H1 (cell line): ENCODE data around the gene PPP1R17. TPM values are rescaled to one million over a fixed set of nuclear protein-coding genes. Genes with fewer than 3 reads are reported as not detected.

Experiments used
- CTCF ChIA-PET: fragments of 300-600 bp; sonication (Branson Sonifier 250); formaldehyde crosslinking; loops from one replicate; lab custom pipeline; 2021; ENCODE audit not compliant: partially characterized antibody; lab: Charles Lee
- POLR2A ChIA-PET: fragments of 300-600 bp; sonication (Branson Sonifier 250); formaldehyde crosslinking; loops from one replicate; lab custom pipeline; 2021; ENCODE audit warnings: inconsistent platforms; ENCODE audit not compliant: partially characterized antibody; lab: Charles Lee
- DNase-seq, 2 experiments: peaks; one replicate each; pipeline versions ENCODE4 v3.0.0 to v3.0.0-alpha.2; 2010 to 2022; ENCODE audit warnings: low spot score in 2 of 2, low read depth in 1 of 2, mixed read lengths in 1 of 2
- FAIRE-seq: peaks from 2 replicates; lab custom pipeline; 2011; peaks lifted over from hg19 to GRCh38; lab: Jason Lieb, UNC
- H2AFZ ChIP-seq: 2 replicates; pipeline ENCODE4 v1.8.1; 2012; ENCODE audit warnings: low read length, inconsistent platforms
- H2AK5ac ChIP-seq: 2 replicates; pipeline ENCODE4 v1.6.1; 2013; ENCODE audit warnings: low read depth, low read length
- H2BK120ac ChIP-seq: replicated peaks from 2 replicates; pipeline ENCODE3; 2013; ENCODE audit warnings: low read depth, low read length, inconsistent platforms
- H2BK12ac ChIP-seq: 2 replicates; pipeline ENCODE4 v1.6.1; 2013; ENCODE audit warnings: low read depth, low read length
- H2BK15ac ChIP-seq: 2 replicates; pipeline ENCODE4 v1.6.1; 2013; ENCODE audit warnings: low read length
- H2BK20ac ChIP-seq: 2 replicates; pipeline ENCODE4 v1.6.1; 2013; ENCODE audit warnings: low read length
- H2BK5ac ChIP-seq: 2 replicates; pipeline ENCODE4 v1.6.1; 2013; ENCODE audit warnings: low read depth, low read length
- H3K14ac ChIP-seq: 2 replicates; pipeline ENCODE4 v1.6.1; 2013; ENCODE audit warnings: inconsistent platforms; ENCODE audit not compliant: insufficient read length
- H3K18ac ChIP-seq: 2 replicates; pipeline ENCODE4 v1.6.1; 2013; ENCODE audit warnings: low read length; ENCODE audit errors: extremely low read depth
- H3K23ac ChIP-seq: 2 replicates; pipeline ENCODE4 v1.6.1; 2013; ENCODE audit warnings: inconsistent platforms; ENCODE audit not compliant: insufficient read length
- H3K23me2 ChIP-seq: 2 replicates; pipeline ENCODE4 v1.6.1; 2013; ENCODE audit warnings: low read depth, low read length
- H3K27ac ChIP-seq: 2 replicates; pipeline ENCODE4 v1.6.1; 2011; ENCODE audit warnings: low read depth, low read length, inconsistent platforms
- H3K27me3 ChIP-seq, 4 experiments: replicated peaks in 1 of 4; 1 replicate in 1 of 4; 2 replicates in 3 of 4; pipeline versions ENCODE4 v1.6.1 to v1.8.1; 2011 to 2013; ENCODE audit warnings: low read length in 3 of 4, mild to moderate bottlenecking in 3 of 4, inconsistent platforms in 2 of 4, mixed read lengths in 2 of 4, moderate library complexity in 1 of 4; ENCODE audit not compliant: control insufficient read depth in 3 of 4, insufficient read depth in 3 of 4; ENCODE audit errors: extremely low read depth in 1 of 4
- H3K36me3 ChIP-seq, 4 experiments: 2 replicates each; pipeline versions ENCODE4 v1.6.1 to v1.8.1; 2011 to 2013; ENCODE audit warnings: mild to moderate bottlenecking in 4 of 4, low read length in 3 of 4, moderate library complexity in 2 of 4, control low read depth in 1 of 4, inconsistent platforms in 1 of 4; ENCODE audit not compliant: insufficient read depth in 4 of 4, control insufficient read depth in 2 of 4
- H3K4ac ChIP-seq: replicated peaks from 2 replicates; pipeline ENCODE3; 2013; ENCODE audit warnings: low read length, low read depth, mixed read lengths, inconsistent platforms; ENCODE audit not compliant: insufficient read length
- H3K4me1 ChIP-seq, 4 experiments: replicated peaks in 1 of 4; 1 replicate in 1 of 4; 2 replicates in 3 of 4; pipeline versions ENCODE4 v1.6.1 to v1.8.1; 2011 to 2013; ENCODE audit warnings: low read length in 3 of 4, inconsistent platforms in 2 of 4, mixed read lengths in 1 of 4; ENCODE audit not compliant: insufficient read depth in 4 of 4, control insufficient read depth in 3 of 4
- H3K4me2 ChIP-seq, 2 experiments: 2 replicates each; pipeline versions ENCODE4 v1.6.1 to v1.8.1; 2011 to 2013; ENCODE audit warnings: low read depth in 2 of 2, low read length in 2 of 2, control low read depth in 1 of 2, inconsistent platforms in 1 of 2, mild to moderate bottlenecking in 1 of 2; ENCODE audit not compliant: insufficient read depth in 1 of 2
- H3K4me3 ChIP-seq, 4 experiments: fragments of 200-600, 300-600 bp in 1 of 4; sonication (generic), shearing (Covaris generic), sonication (Bioruptor Twin) in 1 of 4; 2 replicates each; pipeline versions ENCODE4 v1.5.1 to v1.8.1; 2011 to 2016; ENCODE audit warnings: low read length in 4 of 4, low read depth in 3 of 4, control low read depth in 2 of 4, inconsistent platforms in 2 of 4, mild to moderate bottlenecking in 2 of 4, mixed read lengths in 1 of 4, moderate library complexity in 1 of 4; ENCODE audit not compliant: insufficient read depth in 2 of 4; ENCODE audit errors: extremely low read depth in 1 of 4
- H3K56ac ChIP-seq: replicated peaks from 2 replicates; pipeline ENCODE3; 2013; ENCODE audit warnings: low read depth, mild to moderate bottlenecking, mixed read lengths, low read length, inconsistent platforms; ENCODE audit not compliant: insufficient read length
- H3K79me1 ChIP-seq: 2 replicates; pipeline ENCODE4 v1.6.1; 2013; ENCODE audit warnings: low read depth, low read length, control low read depth
- H3K79me2 ChIP-seq, 2 experiments: 2 replicates each; pipeline versions ENCODE4 v1.6.1 to v1.8.1; 2012 to 2013; ENCODE audit warnings: low read length in 2 of 2, mild to moderate bottlenecking in 2 of 2, inconsistent platforms in 1 of 2; ENCODE audit not compliant: insufficient read depth in 2 of 2, control insufficient read depth in 1 of 2
- H3K9ac ChIP-seq, 4 experiments: replicated peaks in 1 of 4; 1 replicate in 1 of 4; 2 replicates in 3 of 4; pipeline versions ENCODE4 v1.6.1 to v1.8.1; 2011 to 2013; ENCODE audit warnings: low read depth in 3 of 4, low read length in 3 of 4, control low read depth in 2 of 4, mild to moderate bottlenecking in 2 of 4, moderate library complexity in 2 of 4, inconsistent platforms in 1 of 4; ENCODE audit errors: extremely low read depth in 1 of 4
- H3K9me3 ChIP-seq, 2 experiments: 2 replicates each; pipeline versions ENCODE4 v1.6.1 to v1.8.1; 2012 to 2013; ENCODE audit warnings: mild to moderate bottlenecking in 2 of 2, moderate library complexity in 2 of 2, control low read depth in 1 of 2, inconsistent platforms in 1 of 2, low read depth in 1 of 2, low read length in 1 of 2, mixed read lengths in 1 of 2; ENCODE audit not compliant: insufficient read depth in 2 of 2
- H4K20me1 ChIP-seq, 2 experiments: replicated peaks in 1 of 2; 2 replicates each; pipeline versions ENCODE3 to v1.8.1; 2011 to 2013; ENCODE audit warnings: inconsistent platforms in 2 of 2, low read length in 2 of 2, mild to moderate bottlenecking in 1 of 2; ENCODE audit not compliant: insufficient read depth in 2 of 2, control insufficient read depth in 1 of 2
- H4K5ac ChIP-seq: 2 replicates; pipeline ENCODE4 v1.6.1; 2013; ENCODE audit warnings: low read length, low read depth, mixed read lengths, inconsistent platforms; ENCODE audit not compliant: insufficient read length
- H4K8ac ChIP-seq: 2 replicates; pipeline ENCODE4 v1.8.0; 2013; ENCODE audit warnings: mild to moderate bottlenecking, moderate library complexity, low read length, inconsistent platforms; ENCODE audit not compliant: insufficient read depth; ENCODE audit errors: extremely low read depth
- H4K91ac ChIP-seq: replicated peaks from 2 replicates; pipeline ENCODE3; 2013; ENCODE audit warnings: low read length, mixed read lengths, inconsistent platforms; ENCODE audit not compliant: insufficient read length
- BRCA1 ChIP-seq: IDR thresholded peaks from 2 replicates; pipeline ENCODE4 v1.6.1; 2012; ENCODE audit warnings: low read depth, low read length, improper control_type of control experiment
- NANOG ChIP-seq: IDR thresholded peaks from 2 replicates; pipeline ENCODE4 v1.6.1; 2011; ENCODE audit warnings: low read length, low read depth, mild to moderate bottlenecking, inconsistent platforms; ENCODE audit not compliant: insufficient read depth, poor library complexity, severe bottlenecking
- POU5F1 ChIP-seq: IDR thresholded peaks from 2 replicates; pipeline ENCODE4 v1.6.1; 2011; ENCODE audit warnings: low read depth, mild to moderate bottlenecking, low read length, moderate library complexity
- SP2 ChIP-seq: IDR thresholded peaks from 2 replicates; pipeline ENCODE4 v1.6.1; 2012; ENCODE audit warnings: mild to moderate bottlenecking, low read length, inconsistent platforms
- WGBS, 2 experiments: shearing (Covaris generic) in 1 of 2; methylation state at CpG; one replicate each; pipeline versions ENCODE4 v1.1.6 to v1.1.7; 2013 to 2015; ENCODE audit warnings: low lambda C conversion rate in 2 of 2, mixed read lengths in 2 of 2, inconsistent platforms in 1 of 2, low coverage in 1 of 2, missing lambda C conversion rate in 1 of 2; ENCODE audit not compliant: insufficient replicate concordance in 2 of 2, insufficient coverage in 1 of 2, insufficient read length in 1 of 2; ENCODE audit errors: extremely low coverage in 1 of 2, missing lambda C conversion rate in 1 of 2; 5-methylcytosine and 5-hydroxymethylcytosine counted together
- polyA plus RNA-seq, 7 experiments: library from polyadenylated mRNA; depleted of rRNA in 3 of 7; stranded (reverse) in 5 of 7; unstranded in 2 of 7; fragments of >200 nt in 5 of 7; fragments of 200-250 nt in 2 of 7; gene quantifications; 1 replicate in 5 of 7; 2 replicates in 1 of 7; 4 replicates in 1 of 7; pipeline versions ENCODE4 v1.2.1 to v1.2.3, GENCODE V29; 2011 to 2013; ENCODE audit warnings: missing spikeins in 2 of 7, mixed read lengths in 2 of 7
- total RNA-seq: library from RNA; stranded (reverse); fragmentation: NEBNext Ultra II Directional; extraction: Animal tissue kit (Norgen Biotek cat#: 25700); gene quantifications from 2 replicates; pipeline ENCODE4 v1.2.1, GENCODE V29; 2021

Gene PPP1R17
- total and polyA plus RNA-seq, 2 of the 8 experiments (the other 6 are each of a cell fraction or from before 2014, with no cell fraction given), result 1.5 to 2.5 TPM

DNA sequence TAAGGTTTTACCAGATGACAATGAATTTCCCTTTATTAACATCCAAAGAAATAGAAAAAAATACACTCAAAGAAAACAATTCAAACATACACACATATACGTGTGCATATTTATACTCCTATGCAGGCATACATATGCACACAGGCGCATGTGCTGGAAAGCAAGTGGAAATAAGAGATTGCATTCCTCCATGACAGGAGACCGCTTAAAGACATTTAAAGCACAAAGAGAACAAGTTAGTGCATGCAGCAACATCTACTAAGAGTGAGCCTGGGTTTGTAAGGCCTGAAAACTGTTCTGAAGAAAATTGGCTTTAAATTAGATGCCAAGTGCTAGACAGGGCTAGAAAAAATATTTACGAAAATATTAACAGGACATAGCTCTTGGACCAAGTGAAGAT lies 40.1 kb upstream of the PPP1R17 start:
- 0 out of 2 replicates have a peak overlapping the region, but pooled peaks have one; percentile 19 for H2BK5ac ChIP-seq
- no peaks in the 10 kb centered on the region for H3K27me3 ChIP-seq
- DNase-seq, result peak in 1 of 2 experiments; percentile 13
- POLR2A ChIA-PET, result no interaction called here
- H3K79me1 ChIP-seq, result no peaks in the 10 kb centered on the region
- no peak overlapping the region for H3K27ac ChIP-seq
- H2BK20ac ChIP-seq, result no peak overlapping the region
- no peak overlapping the region for H3K9ac ChIP-seq
- no peak overlapping the region for H4K91ac ChIP-seq
- H2AK5ac ChIP-seq, result no peak overlapping the region
- H3K79me2 ChIP-seq, result no peaks in the 10 kb centered on the region
- no peaks in the 10 kb centered on the region for H3K36me3 ChIP-seq
- no peak overlapping the region for H3K14ac ChIP-seq
- no peak overlapping the region; a peak in 1 of 4 replicates for H3K4me2 ChIP-seq
- H3K23me2 ChIP-seq, result no peaks in the 10 kb centered on the region; the same call in 1 of the 2 replicates
- H2AFZ ChIP-seq, result no peak overlapping the region
- no peak overlapping the region for H2BK120ac ChIP-seq
- no peak overlapping the region for H2BK12ac ChIP-seq
- FAIRE-seq, result peak; percentile 19
- no peak overlapping the region for H3K4ac ChIP-seq
- no peaks in the 10 kb centered on the region for H4K20me1 ChIP-seq
- 67% methylated on average over 4 of the region's 4 CpGs; no CpG with 5 or more reads in 1 of the 2 experiments for WGBS, 2 experiments
- no peak overlapping the region for H3K23ac ChIP-seq
- no peak overlapping the region for H4K8ac ChIP-seq
- CTCF ChIA-PET, result interaction anchor here (0.7 to 2.4 kb wide), 8 partner anchors 12 to 275 kb away, joined by 3 to 7 read pairs (median 3); no protein-coding TSS in a partner anchor
- H2BK15ac ChIP-seq, result no peak overlapping the region
- H3K9me3 ChIP-seq, result no peaks in the 10 kb centered on the region; a peak in 1 of 4 replicates
- H4K5ac ChIP-seq, result no peak overlapping the region
- H3K4me1 ChIP-seq, result peaks cover 3 to 26% (median 12%) of the 10 kb centered on the region in 4 experiments; a peak in 5 of 7 replicates
- peak overlapping the region; percentile 57; the same call in 1 of the 2 replicates for H3K18ac ChIP-seq
- no peak overlapping the region for H3K4me3 ChIP-seq
- no peak overlapping the region for H3K56ac ChIP-seq
- TF ChIP-seq SP2, result no peak
- TF ChIP-seq BRCA1, result no peak
- peak; percentile 90 for TF ChIP-seq NANOG
- 0 out of 2 replicates have a peak, but pooled peaks have one; percentile 29 for TF ChIP-seq POU5F1
